Measurements from ENCODE around the gene TMEM238L.

DNA sequence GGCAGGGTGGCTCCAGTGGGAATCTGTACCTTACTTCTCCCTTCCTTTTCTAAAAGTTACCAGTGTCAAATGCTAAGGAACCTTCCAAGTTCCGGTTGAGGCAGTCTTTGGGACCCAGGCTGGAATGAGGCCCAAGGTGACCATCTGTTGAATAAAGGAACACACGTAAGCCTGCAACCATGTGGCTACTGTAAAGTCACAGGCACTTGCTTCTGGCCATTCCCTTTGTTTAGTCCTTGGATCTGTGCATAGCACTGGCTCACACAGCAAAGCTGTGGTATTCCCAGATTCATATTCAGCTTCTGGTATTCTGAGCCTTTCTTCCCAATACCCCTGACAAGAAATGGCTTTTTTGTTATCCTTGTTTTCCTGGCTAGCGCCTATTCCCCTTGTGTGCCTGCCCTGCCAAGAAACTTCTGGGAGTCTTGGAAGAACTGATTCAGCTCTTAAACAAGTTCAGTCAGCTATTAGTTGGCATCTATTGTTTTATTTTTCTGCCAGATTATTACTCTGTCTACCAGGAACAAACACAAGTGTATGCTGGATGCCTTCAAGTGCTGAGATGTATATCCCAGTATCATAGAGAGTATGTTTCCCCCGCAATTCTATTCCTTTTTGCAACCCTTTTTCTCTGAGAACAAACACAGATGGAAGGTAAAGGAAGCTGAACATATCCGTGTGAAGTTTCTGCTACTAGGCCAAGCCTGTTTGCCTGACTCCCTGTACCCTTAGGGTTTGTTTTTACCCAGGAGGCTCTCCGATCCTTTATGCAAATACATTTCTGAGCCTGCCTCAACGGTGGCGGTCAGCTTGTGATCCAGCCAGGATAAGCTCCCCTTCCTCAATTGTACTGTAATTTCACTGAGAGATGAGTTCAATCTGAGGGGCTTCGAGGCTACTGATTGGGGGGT is 13.2 kb downstream of the TMEM238L start:
- TF ChIP-seq POLR2A (IDR thresholded peaks at IDR 0.05) (no peak), POLR2AphosphoS5 (IDR thresholded peaks at IDR 0.05; ENCODE audit: insufficient read depth in 1 of 2, low read depth in 1 of 2) (peak in 1 of 2 donors; percentile 11)
- TF ChIP-seq, protein P1, sequence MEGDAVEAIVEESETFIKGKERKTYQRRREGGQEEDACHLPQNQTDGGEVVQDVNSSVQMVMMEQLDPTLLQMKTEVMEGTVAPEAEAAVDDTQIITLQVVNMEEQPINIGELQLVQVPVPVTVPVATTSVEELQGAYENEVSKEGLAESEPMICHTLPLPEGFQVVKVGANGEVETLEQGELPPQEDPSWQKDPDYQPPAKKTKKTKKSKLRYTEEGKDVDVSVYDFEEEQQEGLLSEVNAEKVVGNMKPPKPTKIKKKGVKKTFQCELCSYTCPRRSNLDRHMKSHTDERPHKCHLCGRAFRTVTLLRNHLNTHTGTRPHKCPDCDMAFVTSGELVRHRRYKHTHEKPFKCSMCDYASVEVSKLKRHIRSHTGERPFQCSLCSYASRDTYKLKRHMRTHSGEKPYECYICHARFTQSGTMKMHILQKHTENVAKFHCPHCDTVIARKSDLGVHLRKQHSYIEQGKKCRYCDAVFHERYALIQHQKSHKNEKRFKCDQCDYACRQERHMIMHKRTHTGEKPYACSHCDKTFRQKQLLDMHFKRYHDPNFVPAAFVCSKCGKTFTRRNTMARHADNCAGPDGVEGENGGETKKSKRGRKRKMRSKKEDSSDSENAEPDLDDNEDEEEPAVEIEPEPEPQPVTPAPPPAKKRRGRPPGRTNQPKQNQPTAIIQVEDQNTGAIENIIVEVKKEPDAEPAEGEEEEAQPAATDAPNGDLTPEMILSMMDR (IDR thresholded peaks at IDR 0.05), result no peak

Data from vagina (tissue), 2 donors.